GM21717 (cell line): Measurements from ENCODE around the gene CSTF1.

Source experiments
- ATAC-seq: cut with Tn5 transposase; IDR thresholded peaks from one replicate; pipeline ENCODE4 v1.9.1; 2021; ENCODE audit warnings: mild to moderate bottlenecking, moderate library complexity; ENCODE audit not compliant: unreplicated experiment

Gene CSTF1

DNA sequence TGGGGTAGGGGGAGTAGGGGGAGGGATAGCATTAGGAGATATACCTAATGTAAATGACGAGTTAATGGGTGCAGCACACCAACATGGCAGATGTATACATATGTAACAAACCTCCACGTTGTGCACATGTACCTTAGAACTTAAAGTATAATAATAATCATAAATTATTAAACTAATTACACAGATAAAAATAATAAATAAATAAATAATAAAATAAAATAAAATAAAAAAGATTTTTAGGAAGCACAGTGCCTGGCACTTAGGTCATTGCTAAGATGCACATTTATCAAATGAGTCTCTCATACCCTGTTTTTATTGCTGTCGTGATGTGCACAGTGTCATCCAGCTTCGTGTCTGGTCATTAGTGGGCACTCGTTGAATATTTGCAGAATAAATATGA lies 57.0 kb downstream of the CSTF1 start:
- no peak for ATAC-seq

DNA sequence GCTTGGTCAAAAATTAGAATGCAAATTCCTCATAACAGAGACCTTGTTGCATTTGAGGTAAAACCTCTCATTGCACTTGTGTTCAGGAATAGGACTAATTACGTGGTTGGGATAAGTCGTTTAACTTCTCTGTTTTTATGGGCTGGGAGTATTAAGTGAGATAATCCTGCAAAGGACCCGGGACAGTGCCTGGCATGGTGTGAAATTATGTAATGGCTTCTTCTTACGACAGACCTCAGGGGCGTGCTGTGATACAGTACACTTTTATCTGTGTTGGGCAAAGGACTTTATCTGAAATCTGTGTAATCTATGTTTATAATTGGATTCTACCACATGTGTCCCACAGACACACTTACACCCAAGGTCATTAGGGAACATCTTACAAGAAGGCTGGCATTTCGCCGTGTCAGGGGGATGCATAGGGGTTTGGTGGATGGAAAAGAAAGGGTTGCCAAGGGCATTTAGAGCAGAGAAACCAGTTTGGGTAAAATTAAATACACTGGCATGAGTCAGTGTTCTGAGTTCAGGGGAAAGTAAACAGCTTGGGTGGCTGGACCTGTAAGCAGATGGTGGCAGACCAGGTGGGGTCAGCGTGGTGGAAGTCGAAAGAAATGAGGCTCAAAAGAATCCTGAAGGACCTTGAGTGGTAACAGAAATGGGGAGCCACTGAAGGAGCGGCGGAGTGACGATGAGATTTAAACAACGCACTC lies 58.8 kb downstream of the CSTF1 start:
- ATAC-seq = no peak

GRCh38 chr20:56453352-56453751 lies 60.9 kb downstream of the CSTF1 start:
- peak; percentile 80 for ATAC-seq

DNA sequence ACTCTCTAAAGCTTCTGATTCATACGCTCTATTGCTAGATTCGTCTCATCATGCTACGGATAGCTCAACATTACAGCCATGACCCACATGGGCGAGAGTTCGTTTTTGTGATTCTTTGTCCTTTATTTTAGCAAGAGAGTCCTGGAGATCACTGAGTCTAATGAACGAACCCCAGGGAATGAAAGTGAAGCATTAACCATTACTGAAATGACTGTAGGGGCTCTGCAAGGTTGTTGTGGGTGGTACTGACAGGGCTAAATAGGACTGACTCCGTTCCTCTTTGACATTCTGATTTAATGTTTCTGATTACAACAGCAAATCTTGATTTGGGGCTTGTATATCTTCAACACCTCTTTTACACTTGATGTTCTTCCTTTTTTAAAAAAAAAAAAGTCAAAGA lies 62.3 kb downstream of the CSTF1 start:
- peak; percentile 55 for ATAC-seq
